Femur (tissue), 1 donor: ENCODE data around the gene ADTRP.
"Not testable (repeated sequence)": the region's sequence is repeated elsewhere in the genome, so short reads cannot be mapped to it uniquely, and the experiment has no call there.

ENCODE experiments used
- DNase-seq: peaks from one replicate; pipeline ENCODE4 v3.0.0-alpha.2; 2017

The ADTRP gene

GRCh38 chr6:11802886-11803590 is 24.4 kb upstream of the ADTRP start:
- DNase-seq, result no peak

- not testable (repeated sequence) for DNase-seq
Observed at GRCh38 chr6:11800531-11800930, 21.9 kb upstream of the ADTRP start.

DNA sequence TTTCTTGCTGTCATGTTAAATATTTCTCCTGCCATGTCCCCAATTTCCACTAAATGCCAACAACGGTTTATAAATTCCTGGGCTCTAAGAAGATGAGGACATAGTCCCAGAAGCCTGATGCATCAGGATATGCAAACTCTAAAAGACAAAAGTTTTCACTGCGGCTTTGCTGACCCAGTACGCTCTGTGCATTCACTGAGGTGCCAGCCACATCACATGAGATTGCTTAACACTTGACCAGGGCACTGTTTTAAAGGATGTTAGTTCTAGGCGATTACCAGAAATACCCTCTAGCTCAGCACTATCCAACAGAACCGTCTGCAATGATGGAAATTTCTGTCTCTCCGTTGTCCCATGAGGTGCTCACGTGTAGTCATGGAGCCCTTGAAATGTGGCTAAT is 19.9 kb upstream of the ADTRP start:
- no peak for DNase-seq

DNA sequence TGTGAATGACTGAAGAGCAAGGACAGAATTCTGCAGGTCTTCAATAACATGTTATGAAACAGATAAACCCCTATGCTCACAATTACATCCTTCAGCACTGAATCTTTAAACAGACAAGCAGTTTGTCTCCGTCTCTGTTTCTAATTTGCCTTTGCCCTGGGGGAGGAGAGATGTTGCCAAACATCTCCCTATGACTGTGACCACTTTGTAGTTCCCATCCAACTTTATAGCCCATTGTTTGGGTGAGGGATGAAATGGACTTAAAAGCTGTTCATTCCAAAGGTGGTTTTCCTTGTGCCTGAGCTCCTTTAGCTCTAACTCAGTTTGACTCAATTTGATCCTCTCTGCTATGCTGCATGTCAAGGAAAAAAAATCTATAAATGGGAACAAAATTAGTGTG is 19.5 kb upstream of the ADTRP start:
- no peak for DNase-seq

DNA sequence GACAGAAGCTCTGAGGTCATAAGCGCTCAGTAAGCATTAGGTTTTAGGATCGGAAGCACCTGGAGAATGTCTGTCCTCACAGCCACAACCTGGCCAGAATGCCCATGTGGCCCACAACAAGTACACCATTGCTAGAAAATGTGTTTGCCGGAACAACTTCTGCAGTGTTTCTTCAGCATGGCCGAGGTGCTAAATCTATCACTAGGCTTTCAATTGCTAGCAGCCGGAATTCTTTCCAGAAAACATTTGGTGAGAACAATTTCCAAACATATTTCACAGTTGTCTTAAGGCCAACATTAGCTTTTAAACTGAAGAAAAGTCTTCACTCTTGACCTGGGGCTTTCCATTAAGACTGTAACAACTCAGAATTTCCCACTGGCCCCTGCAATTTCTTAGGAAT is 18.2 kb upstream of the ADTRP start:
- DNase-seq, result no peak

DNA sequence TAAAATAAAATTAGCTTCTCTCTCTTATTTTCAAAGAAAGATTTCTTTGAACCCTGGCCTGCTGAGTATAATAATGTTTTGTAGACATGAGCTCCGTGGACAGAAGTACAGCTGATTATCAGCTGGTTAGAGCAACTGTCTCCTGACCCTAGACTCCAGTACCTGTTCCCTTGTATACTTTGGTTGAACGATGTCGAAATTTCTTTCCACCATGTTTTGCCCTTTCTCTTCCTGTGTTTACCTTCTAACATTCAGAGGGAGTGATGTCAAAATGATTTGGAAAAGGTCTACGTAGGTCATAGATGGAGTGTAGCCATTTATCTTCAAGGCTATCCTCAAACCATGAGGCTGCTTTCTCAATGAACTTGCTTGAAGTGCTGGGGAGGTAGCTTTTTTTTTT is 16.8 kb upstream of the ADTRP start:
- no peak for DNase-seq

DNA sequence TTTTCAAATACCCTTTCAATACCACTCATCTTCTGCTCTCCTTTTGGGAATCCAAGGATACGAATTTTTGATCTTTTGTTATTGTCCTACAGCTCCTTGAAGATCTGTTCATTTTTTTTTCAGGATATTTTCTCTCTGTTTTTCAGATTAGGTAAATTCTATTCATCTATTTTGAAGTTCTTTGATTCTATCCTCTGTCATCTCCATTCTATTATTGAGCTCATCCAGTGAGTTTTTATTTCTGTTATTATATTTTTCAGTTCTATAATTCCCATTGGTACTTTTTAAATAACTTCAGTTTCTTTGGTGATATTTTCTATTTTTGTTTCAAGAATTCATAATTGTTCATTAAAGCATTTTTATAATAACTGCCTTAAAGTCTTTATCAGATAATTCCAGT is 14.7 kb upstream of the ADTRP start:
- DNase-seq, result no peak

DNA sequence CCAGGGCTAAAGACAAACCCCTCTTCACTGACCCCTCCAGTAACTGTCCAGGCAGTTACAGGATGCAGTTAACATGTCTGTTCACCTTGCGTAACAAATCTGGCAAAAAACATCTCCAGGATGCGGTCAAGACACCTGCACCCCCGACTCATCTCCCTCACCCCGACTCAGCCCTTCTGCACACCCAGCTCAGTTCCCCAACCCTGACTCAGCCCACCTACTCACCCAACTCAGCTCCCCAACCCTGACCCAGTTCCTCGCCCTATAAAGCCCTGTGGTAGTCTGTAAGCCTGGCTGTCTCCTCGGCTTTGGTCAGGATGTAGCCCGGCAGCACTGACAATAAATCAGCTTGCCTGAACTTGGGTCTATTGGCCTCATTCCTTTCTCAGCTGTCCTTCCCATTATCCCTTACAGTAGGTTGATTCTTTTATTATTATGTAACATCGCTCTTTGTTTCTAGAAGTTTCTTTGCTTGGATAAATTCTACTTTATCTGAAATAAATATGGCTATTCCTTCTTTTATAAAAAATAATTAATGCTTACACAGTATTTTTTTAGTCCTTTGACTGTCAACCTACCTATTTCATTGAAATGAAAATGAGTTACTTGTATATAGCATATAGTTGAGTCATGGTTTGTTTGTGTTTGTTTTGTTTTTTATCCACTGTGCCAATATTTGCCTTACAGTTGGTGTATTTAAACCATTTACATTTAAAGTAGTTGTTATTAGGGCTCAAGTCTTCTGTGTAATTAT is 12.9 kb upstream of the ADTRP start:
- no peak for DNase-seq

GRCh38 chr6:11789744-11790143 is 11.1 kb upstream of the ADTRP start:
- DNase-seq, result no peak

- no peak for DNase-seq
Observed at GRCh38 chr6:11788043-11788442, 9.4 kb upstream of the ADTRP start.

GRCh38 chr6:11785774-11786579 is 7.4 kb upstream of the ADTRP start:
- DNase-seq, result no peak

GRCh38 chr6:11785415-11785773 is 6.8 kb upstream of the ADTRP start:
- no peak for DNase-seq

- DNase-seq, result no peak
Observed at GRCh38 chr6:11784341-11784740, 5.7 kb upstream of the ADTRP start.

DNA sequence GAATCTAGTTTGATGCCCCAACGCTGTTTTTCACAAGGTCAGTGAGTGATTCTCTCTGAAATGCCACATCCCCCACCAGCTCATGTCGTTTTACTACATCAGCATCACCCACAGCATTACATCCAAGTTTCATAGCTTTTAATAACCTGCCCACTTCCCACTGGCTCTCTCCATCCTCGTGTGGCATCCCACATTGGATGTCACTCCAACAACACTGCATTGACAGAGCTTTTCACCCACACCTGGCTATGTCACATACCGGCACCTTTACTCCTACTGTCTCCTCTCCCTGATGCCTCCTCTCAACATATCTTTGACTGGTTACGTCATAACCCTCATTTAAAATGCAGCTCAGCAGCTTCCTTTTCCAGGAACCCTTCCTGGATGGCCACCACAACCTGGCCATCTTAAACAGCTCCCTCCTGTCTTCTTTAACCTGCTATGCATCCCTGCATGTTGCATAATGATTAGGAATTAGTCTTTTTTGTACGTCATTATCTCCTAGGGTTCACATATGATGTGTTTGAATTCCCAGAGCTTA is 5.0 kb upstream of the ADTRP start:
- DNase-seq, result no peak

GRCh38 chr6:11782524-11782923 is 3.9 kb upstream of the ADTRP start:
- no peak for DNase-seq

GRCh38 chr6:11780097-11780428 is 1.5 kb upstream of the ADTRP start:
- no peak for DNase-seq

DNA sequence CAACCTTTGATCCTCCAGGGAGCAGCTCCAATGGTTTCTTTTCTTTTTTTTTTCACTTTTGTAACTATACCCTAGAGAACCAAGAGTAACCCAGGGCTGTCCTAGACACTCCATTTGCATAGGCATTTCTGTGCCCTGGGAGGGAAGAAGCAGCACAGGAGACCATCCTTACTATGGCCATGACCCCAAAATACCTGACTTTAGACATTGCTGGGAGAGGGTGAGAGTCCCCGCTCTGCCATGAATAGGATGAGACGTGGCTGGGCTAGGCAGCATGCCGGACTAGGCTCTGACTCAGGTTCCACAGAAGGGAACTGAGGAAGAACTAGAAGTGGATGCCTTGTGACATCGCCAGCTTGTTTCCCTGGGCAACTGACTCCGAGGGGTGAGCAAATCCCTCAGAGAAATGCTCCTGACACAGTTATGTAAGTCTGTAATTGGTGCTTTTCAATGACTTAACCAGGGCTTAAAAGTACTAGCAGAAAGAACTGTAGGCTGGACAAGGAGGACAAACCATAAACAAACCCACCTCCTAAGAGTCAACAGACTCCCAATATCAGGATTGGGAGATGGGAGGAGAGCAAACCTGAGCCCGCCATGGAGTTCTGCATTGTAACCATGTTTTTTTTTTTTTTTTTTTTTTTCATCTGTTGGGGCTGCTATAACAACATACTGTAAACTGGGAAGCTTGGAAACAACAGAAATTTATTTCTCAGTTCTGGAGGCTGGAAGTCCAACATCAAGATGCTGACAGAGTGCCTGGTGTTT is 910 bp upstream of the ADTRP start:
- no peak for DNase-seq

DNA sequence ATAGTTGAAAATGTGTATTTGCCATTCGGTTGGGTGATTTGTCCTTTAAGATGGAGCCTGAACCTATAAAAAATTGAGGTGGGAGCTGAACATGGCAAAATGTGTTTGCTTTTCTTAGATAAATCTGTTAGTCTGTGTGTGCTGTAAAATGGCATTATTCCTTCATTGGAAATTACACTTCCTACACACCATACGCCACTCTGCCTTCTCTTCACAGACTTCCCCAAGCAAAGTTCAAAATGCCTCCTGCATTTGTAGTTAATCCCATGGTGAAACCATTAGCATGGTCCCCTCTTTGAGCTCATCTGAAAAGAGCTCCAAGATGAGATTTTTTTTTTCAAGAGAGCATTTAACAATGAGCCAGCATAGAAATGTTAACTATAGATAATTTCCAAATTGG is 567 bp downstream of the ADTRP start:
- no peak for DNase-seq

DNA sequence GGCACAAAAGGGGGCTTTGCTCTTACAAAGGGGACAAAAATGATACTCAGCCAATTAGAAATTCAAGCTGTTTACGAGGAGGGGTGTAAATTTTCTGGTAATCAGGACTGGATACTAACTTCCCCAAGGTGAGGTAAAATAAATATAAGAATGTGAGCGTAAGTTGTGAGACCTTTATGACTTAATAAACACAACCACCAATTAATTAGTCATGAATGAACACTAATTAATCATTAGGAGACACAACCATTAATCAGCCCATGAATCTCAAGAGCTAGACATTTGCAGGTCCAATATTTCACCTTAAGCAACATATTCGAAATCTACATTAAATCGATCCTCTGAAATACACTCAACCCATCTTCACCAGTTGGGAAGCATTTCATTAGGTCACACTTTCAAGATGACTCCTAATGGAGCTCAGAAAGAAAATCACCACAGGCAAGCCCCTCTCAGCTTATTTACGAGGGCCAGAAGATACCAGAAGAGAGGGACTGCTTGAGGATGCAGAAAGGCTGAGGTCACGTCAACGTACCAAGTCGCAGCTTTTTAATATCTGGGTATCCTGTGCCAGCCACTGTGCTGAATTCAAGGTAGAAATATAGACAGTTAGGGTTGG is 2.7 kb downstream of the ADTRP start:
- no peak for DNase-seq

DNA sequence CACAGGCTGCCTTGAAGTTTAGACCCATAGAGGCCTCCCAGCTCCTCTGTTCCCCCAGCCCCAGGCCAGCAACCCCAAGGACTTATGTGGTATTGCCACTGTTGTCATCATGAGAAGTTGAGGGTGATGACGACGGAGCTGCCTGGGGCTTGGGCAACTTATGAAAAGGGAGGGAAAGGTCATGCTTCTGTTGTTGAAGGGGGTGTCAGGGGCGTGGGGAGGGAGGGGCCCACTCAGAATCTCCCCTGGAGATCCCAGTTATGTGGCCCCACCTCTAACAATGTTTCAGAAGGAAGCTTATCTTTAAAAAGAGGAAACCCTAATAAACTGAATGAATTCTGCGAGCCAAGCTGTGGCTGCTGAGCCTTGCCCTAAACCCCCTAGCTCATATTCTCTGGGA is 4.2 kb downstream of the ADTRP start:
- no peak for DNase-seq

DNA sequence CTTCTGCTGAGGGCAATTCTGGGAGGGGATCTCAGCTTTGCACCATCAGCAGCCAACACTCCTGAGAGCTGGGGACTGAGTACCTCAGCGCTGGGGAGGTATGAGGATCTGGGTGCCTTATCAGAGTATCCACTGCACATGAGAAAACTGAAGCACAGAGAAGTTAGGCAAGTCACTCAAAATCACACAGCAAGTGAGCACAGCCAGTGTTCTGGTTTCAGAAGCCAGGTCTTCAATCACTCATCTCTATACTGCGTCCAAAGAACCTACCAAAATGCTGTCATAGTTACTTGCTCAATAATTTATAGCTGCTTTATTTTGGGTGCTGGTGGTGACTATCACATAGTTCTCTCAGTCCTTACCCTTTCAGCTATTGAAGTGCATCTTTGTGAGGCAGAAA is 5.0 kb downstream of the ADTRP start:
- no peak for DNase-seq

DNA sequence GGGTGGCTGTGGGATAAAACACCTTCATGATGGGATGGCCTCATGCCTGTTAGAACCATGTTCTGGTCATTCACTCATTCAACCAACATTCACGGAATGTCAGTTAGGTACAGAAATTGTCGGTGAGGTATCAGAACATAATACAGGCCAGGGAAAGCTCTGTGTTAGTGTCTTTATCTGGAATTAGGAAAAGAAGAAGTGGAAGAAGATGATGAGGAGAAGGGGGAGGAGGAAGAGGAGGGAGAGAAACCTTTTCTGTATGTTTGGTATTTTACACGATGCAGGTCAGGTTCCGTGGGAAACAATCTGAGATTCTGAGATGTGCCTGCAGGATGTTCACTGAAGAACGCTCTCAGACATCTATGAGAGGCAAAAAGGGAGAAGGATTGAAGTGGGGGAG is 5.6 kb downstream of the ADTRP start:
- DNase-seq, result no peak
